K562 (cell line): Measurements from ENCODE around the gene ARHGEF7.

Source experiments
- DDX20 ChIP-seq: fragments of 450-650 bp; IDR thresholded peaks from 2 replicates; pipeline ENCODE4 v1.6.1; 2016; ENCODE audit warnings: missing genetic modification characterization, low read depth, mild to moderate bottlenecking, missing compliant biosample characterization, moderate library complexity
- EP300 ChIP-seq: IDR thresholded peaks from 2 replicates; pipeline ENCODE4 v1.6.1; 2012; ENCODE audit warnings: low read length, improper control_type of control experiment
- EZH2 ChIP-seq: IDR thresholded peaks from 2 replicates; pipeline ENCODE4 v1.6.1; 2012; ENCODE audit warnings: low read depth, mild to moderate bottlenecking, inconsistent platforms, low read length, borderline replicate concordance
- PML ChIP-seq: IDR thresholded peaks from 2 replicates; pipeline ENCODE4 v1.6.1; 2012; ENCODE audit warnings: low read length, inconsistent platforms
- ZNF232 ChIP-seq: sonication (generic); formaldehyde crosslinking; IDR thresholded peaks from 2 replicates; pipeline ENCODE4 v1.8.0; 2022; ENCODE audit warnings: mild to moderate bottlenecking, missing genetic modification reagents
- TF ChIP-seq, protein P1 (sequence below): IDR thresholded peaks from 3 replicates; pipeline ENCODE4 v1.6.1; 2011; ENCODE audit warnings: borderline replicate concordance, mild to moderate bottlenecking; ENCODE audit not compliant: insufficient read length, insufficient read depth
- TF ChIP-seq, protein P2 (sequence below), 3 experiments: IDR thresholded peaks in 2 of 3; conservative IDR thresholded peaks in 1 of 3; 2 replicates each; pipeline ENCODE4 v1.5.1; 2011 to 2012; ENCODE audit warnings: low read length in 3 of 3, mild to moderate bottlenecking in 3 of 3, control low read depth in 2 of 3, improper control_type of control experiment in 1 of 3, inconsistent platforms in 1 of 3, low read depth in 1 of 3, mixed read lengths in 1 of 3, moderate library complexity in 1 of 3; ENCODE audit not compliant: insufficient read depth in 2 of 3
- TF ChIP-seq, protein P3 (sequence below), 2 experiments: fragments of 450-650 bp in 1 of 2; sonication (generic) in 1 of 2; formaldehyde crosslinking in 1 of 2; IDR thresholded peaks; 2 replicates each; pipeline versions ENCODE4 v1.7.1 to v1.9.0; 2016 to 2022; ENCODE audit warnings: inconsistent platforms in 1 of 2, mild to moderate bottlenecking in 1 of 2, missing genetic modification reagents in 1 of 2

GRCh38 chr13:111314852-111315251 is 199.7 kb downstream of the ARHGEF7 start:
- TF ChIP-seq EZH2: no peak
- TF ChIP-seq EP300: no peak
- TF ChIP-seq, protein P1, sequence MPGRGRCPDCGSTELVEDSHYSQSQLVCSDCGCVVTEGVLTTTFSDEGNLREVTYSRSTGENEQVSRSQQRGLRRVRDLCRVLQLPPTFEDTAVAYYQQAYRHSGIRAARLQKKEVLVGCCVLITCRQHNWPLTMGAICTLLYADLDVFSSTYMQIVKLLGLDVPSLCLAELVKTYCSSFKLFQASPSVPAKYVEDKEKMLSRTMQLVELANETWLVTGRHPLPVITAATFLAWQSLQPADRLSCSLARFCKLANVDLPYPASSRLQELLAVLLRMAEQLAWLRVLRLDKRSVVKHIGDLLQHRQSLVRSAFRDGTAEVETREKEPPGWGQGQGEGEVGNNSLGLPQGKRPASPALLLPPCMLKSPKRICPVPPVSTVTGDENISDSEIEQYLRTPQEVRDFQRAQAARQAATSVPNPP: no peak
- no peak for TF ChIP-seq DDX20 (tag)
- TF ChIP-seq PML: no peak
- TF ChIP-seq, protein P2, sequence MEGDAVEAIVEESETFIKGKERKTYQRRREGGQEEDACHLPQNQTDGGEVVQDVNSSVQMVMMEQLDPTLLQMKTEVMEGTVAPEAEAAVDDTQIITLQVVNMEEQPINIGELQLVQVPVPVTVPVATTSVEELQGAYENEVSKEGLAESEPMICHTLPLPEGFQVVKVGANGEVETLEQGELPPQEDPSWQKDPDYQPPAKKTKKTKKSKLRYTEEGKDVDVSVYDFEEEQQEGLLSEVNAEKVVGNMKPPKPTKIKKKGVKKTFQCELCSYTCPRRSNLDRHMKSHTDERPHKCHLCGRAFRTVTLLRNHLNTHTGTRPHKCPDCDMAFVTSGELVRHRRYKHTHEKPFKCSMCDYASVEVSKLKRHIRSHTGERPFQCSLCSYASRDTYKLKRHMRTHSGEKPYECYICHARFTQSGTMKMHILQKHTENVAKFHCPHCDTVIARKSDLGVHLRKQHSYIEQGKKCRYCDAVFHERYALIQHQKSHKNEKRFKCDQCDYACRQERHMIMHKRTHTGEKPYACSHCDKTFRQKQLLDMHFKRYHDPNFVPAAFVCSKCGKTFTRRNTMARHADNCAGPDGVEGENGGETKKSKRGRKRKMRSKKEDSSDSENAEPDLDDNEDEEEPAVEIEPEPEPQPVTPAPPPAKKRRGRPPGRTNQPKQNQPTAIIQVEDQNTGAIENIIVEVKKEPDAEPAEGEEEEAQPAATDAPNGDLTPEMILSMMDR (IDR thresholded peaks at IDR 0.05 in 2 of 3, conservative IDR thresholded peaks at IDR 0.05 in 1 of 3; ENCODE audit: insufficient read depth in 2 of 3, low read depth in 1 of 3, low read length in 3 of 3): no peak
- no peak for TF ChIP-seq ZNF232
- TF ChIP-seq, protein P3, sequence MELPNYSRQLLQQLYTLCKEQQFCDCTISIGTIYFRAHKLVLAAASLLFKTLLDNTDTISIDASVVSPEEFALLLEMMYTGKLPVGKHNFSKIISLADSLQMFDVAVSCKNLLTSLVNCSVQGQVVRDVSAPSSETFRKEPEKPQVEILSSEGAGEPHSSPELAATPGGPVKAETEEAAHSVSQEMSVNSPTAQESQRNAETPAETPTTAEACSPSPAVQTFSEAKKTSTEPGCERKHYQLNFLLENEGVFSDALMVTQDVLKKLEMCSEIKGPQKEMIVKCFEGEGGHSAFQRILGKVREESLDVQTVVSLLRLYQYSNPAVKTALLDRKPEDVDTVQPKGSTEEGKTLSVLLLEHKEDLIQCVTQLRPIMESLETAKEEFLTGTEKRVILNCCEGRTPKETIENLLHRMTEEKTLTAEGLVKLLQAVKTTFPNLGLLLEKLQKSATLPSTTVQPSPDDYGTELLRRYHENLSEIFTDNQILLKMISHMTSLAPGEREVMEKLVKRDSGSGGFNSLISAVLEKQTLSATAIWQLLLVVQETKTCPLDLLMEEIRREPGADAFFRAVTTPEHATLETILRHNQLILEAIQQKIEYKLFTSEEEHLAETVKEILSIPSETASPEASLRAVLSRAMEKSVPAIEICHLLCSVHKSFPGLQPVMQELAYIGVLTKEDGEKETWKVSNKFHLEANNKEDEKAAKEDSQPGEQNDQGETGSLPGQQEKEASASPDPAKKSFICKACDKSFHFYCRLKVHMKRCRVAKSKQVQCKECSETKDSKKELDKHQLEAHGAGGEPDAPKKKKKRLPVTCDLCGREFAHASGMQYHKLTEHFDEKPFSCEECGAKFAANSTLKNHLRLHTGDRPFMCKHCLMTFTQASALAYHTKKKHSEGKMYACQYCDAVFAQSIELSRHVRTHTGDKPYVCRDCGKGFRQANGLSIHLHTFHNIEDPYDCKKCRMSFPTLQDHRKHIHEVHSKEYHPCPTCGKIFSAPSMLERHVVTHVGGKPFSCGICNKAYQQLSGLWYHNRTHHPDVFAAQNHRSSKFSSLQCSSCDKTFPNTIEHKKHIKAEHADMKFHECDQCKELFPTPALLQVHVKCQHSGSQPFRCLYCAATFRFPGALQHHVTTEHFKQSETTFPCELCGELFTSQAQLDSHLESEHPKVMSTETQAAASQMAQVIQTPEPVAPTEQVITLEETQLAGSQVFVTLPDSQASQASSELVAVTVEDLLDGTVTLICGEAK (IDR thresholded peaks at IDR 0.05): no peak
- TF ChIP-seq, protein P3 (CRISPR knock-in tag; IDR thresholded peaks at IDR 0.05): no peak
